ENCODE results near the gene FTSJ1.
"Not testable (repeated sequence)": the region's sequence is repeated elsewhere in the genome, so short reads cannot be mapped to it uniquely, and the experiment has no call there.

FTSJ1 gene

DNA sequence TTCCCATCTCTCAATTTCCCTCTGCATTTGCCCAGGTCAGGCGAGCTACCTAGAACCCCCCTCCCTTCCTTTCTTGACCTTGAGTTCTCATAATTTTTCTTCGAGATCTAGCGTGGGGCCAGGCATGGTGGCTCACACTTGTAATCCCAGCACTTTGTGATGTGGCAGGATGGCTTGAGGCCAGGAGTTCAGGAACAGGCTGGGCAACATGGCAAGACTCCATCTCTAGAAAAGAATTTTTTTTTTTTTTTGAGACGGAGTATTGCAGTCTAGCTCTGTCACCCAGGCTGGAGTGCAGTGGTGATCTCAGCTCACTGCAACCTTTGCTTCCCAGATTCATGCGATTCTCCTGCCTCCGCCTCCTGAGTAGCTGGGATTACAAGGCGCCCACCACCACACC, 28.3 kb downstream of the FTSJ1 start:
- no peak for DNase-seq

DNA sequence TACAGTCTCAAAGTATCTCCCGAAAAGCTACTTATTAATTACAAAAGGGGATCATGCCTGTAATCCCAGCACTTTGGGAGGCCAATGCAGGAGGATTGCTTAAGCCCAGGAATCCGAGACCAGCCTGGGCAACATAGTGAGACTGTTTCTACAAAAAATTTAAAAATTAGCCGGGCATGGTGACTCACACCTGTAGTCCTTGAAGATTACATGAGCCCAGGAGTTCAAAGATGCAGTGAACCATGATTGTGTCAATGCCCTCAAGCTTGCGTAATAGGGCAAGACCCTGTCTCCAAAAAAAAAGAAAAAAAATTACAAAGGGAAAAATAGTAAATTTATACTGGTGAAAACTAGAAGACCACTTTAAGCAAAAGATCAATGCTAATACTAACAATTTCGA, 29.5 kb downstream of the FTSJ1 start:
- DNase-seq, result no peak

GRCh38 chrX:48507246-48507645, 31.2 kb downstream of the FTSJ1 start:
- DNase-seq, result no peak

- peak; percentile 67 for DNase-seq
These were observed 32.6 kb downstream of the FTSJ1 start, which contains the start of gene PORCN for GRCh38 chrX:48508400-48509244. Gene PORCN (plus strand): TSS chrX:48508992. CDS start chrX:48509821, 829 bp downstream.

DNA sequence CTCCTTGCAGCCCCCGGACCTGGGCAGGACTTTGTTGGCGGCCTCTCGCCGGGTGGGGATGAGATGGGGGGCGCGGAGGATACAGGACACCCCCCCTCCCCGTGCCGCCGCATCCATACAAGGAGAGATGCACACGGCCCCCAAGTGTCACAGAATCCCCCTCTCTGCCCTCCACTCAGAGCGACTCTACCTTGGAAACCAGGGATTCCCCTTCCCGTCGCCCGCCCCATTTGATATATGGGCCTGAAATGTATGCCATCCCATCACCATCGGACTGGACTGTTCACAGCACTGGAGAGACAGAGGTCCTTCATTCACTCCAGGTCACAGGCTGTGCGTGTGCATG, 33.2 kb downstream of the FTSJ1 start:
- DNase-seq, result no peak

- DNase-seq, result no peak
These were observed 33.6 kb downstream of the FTSJ1 start for GRCh38 chrX:48509619-48510018.

DNA sequence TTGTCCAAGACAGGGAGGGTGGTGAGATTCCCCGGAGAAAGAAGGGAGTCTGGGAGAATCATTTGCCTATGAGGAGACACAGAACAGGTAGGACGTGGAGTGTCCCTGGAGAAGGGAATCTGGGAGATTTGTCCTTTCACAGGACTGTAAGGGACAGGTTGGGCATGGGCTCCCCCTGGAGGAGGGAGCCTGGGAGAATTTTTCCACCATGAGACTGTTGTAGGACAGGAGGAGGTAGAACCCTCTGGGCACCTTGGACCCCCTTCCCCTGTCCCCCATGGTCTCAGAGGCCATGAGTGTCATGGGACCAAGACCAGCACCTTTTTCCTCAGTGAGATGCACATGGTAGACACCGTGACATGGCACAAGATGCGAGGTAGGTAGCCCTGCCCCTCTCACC, 35.6 kb downstream of the FTSJ1 start:
- DNase-seq, result no peak

- no peak for DNase-seq
These were observed 36.5 kb downstream of the FTSJ1 start for GRCh38 chrX:48512371-48512935.

DNA sequence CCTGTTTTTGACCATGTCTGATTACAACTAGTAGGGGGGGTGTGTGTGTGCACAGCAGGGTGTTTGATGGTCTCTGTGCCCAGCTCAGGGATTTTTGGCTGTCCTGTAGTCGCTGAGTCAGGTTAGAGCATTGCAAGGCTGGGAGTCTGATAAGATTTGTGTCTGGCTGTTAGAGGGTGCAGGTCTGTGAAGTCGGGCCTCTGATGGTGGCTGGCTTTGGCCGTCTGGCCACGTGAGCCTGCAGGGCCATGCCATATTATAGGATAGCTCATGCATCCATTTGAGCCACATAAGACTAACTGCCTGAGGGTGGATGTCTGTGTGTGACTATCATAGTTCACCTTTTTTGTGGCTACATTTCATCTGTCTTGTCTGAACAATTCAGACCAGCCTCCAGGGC, 37.7 kb downstream of the FTSJ1 start:
- DNase-seq, result no peak

GRCh38 chrX:48514126-48514806, 38.3 kb downstream of the FTSJ1 start:
- no peak for DNase-seq

DNA sequence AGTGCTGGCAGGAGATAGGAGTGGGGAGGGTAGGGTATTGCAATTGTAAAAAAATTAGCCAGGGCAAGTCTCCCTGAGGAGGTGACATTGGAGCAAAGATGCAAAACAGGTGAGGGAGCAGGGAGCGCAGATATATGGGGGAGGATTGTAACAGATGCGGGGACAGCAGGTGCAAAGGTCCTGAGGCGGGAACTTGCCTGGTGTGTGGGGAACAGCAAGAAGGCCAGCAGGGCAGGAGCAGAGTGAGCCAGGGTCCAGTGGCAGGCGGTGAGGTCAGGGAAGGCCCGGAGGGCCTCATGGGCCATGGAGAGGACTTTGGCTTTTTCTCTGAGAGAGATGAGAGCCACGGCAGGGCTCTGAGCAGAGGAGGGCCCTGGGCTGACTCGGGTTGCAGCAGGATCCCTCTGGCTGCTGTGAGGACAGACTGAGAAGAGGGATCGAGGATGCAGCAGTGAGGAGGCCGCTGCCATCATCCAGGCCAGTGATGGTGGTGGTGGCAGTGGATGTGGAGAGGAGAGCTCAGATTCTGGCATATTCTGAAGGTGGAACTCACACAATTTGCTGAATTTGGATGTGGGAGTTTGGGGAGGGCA, 39.0 kb downstream of the FTSJ1 start:
- DNase-seq, result no peak

GRCh38 chrX:48515842-48516241, 39.8 kb downstream of the FTSJ1 start:
- DNase-seq, result no peak

GRCh38 chrX:48516285-48516684, 40.3 kb downstream of the FTSJ1 start:
- no peak for DNase-seq

GRCh38 chrX:48516987-48517386, 41.0 kb downstream of the FTSJ1 start:
- no peak for DNase-seq

- not testable (repeated sequence) for DNase-seq
These were observed 43.5 kb downstream of the FTSJ1 start for GRCh38 chrX:48519481-48519880.

GRCh38 chrX:48520455-48520854, 44.5 kb downstream of the FTSJ1 start:
- DNase-seq, result no peak

DNA sequence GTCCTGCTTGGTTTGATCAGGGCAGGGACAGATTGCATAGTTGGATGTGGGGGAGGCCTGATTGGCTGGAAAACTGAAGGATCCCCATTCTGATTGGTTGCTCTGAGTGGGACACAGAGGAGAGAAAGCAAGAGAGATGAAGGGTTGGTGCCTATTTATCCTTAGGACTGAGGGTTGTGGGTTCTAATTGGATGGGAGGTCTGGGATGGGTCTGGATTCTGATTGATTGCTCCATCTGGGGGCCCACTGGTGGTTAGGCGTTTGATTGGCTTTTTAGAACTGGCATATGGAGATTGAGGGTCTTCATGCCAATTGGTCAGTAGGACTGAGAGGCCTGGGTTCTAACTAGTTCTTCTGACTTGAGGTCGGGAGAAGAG, 45.0 kb downstream of the FTSJ1 start:
- no peak for DNase-seq

- peak; percentile 92 for DNase-seq
These were observed 45.6 kb downstream of the FTSJ1 start, which contains the start of gene EBP for GRCh38 chrX:48521353-48522243. Gene EBP (plus strand): TSS chrX:48521808. CDS start chrX:48523772, 1,964 bp downstream.

- DNase-seq, result no peak
These were observed 46.3 kb downstream of the FTSJ1 start for GRCh38 chrX:48522291-48522690.

DNA sequence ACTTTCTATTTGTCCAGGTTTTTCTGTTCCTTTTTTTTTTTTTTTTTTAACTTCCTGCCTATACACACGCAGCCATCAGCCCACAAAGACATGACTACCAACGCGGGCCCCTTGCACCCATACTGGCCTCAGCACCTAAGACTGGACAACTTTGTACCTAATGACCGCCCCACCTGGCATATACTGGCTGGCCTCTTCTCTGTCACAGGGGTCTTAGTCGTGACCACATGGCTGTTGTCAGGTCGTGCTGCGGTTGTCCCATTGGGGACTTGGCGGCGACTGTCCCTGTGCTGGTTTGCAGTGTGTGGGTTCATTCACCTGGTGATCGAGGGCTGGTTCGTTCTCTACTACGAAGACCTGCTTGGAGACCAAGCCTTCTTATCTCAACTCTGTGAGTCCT, 47.7 kb downstream of the FTSJ1 start:
- DNase-seq, result no peak

- not testable (repeated sequence) for DNase-seq
These were observed 49.9 kb downstream of the FTSJ1 start for GRCh38 chrX:48525853-48526252.

DNA sequence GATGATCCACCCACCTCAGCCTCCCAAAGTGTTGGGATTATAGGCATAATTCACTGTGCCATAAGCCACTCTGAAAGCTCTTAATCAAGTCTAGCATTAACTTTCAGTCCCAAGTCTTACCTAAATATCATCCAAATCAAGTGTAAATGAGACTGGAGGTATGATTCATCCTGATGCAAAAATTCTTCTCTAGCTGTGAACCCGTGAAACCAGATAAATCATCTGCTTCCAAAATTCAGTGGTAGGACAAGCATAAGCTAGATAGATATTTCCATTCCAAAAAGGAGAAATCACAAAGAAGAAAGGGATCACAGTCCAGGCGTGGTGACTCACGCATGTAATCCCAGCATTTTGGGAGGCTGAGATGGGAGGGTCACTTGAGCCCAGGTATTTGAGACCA, 54.7 kb downstream of the FTSJ1 start:
- DNase-seq, result no peak

Measured in activated effector memory CD4-positive, alpha-beta T cell treated with Interleukin-2 at 50 U/mL for 16 hours (primary cell).